NB4 (cell line): Measurements from ENCODE around the gene YBX3.

Source experiments
- DNase-seq: peaks from one replicate; pipeline ENCODE4 v3.0.0; 2010; ENCODE audit warnings: low read depth
- H3K4me3 ChIP-seq: one replicate; pipeline ENCODE4 v1.5.1; 2011; ENCODE audit warnings: mild to moderate bottlenecking, low read depth, low read length, moderate library complexity
- MYC ChIP-seq: IDR thresholded peaks from 2 replicates; pipeline ENCODE4 v1.6.1; 2011; ENCODE audit warnings: low read depth, low read length
- POLR2A ChIP-seq: IDR thresholded peaks from 2 replicates; pipeline ENCODE4 v1.6.1; 2011; ENCODE audit warnings: mild to moderate bottlenecking; ENCODE audit not compliant: insufficient read length; ENCODE audit errors: extremely low read depth
- TF ChIP-seq, protein P1 (sequence below): IDR thresholded peaks from one replicate; pipeline ENCODE4 v1.5.1; 2012; ENCODE audit warnings: low read depth, low read length
- TF ChIP-seq, protein P2 (sequence below): IDR thresholded peaks from 2 replicates; pipeline ENCODE4 v1.6.1; 2011; ENCODE audit warnings: low read depth, low read length

The YBX3 gene

DNA sequence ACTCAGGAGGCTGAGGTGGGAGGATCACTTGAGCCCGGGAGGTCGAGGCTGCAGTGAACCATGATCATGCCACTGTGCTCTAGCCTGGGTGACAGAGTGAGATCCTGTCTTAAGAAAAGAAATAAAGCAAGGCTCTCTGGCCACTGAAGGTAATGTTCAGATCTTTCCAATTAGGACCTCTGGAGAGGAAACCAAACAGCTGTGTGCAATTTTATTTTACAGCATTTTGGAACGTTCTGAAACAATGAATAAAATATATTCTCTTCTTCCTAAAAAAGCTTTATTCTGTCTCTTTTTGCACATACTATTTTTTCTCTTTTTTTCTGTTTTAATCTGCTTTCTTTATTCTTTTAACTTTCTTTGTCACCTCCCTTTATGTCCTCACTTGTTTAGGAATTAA is 5.0 kb upstream of the YBX3 start:
- TF ChIP-seq POLR2A = no peak
- TF ChIP-seq MYC = no peak
- TF ChIP-seq, protein P1, sequence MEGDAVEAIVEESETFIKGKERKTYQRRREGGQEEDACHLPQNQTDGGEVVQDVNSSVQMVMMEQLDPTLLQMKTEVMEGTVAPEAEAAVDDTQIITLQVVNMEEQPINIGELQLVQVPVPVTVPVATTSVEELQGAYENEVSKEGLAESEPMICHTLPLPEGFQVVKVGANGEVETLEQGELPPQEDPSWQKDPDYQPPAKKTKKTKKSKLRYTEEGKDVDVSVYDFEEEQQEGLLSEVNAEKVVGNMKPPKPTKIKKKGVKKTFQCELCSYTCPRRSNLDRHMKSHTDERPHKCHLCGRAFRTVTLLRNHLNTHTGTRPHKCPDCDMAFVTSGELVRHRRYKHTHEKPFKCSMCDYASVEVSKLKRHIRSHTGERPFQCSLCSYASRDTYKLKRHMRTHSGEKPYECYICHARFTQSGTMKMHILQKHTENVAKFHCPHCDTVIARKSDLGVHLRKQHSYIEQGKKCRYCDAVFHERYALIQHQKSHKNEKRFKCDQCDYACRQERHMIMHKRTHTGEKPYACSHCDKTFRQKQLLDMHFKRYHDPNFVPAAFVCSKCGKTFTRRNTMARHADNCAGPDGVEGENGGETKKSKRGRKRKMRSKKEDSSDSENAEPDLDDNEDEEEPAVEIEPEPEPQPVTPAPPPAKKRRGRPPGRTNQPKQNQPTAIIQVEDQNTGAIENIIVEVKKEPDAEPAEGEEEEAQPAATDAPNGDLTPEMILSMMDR = no peak
- TF ChIP-seq, protein P2, sequence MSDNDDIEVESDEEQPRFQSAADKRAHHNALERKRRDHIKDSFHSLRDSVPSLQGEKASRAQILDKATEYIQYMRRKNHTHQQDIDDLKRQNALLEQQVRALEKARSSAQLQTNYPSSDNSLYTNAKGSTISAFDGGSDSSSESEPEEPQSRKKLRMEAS = no peak

DNA sequence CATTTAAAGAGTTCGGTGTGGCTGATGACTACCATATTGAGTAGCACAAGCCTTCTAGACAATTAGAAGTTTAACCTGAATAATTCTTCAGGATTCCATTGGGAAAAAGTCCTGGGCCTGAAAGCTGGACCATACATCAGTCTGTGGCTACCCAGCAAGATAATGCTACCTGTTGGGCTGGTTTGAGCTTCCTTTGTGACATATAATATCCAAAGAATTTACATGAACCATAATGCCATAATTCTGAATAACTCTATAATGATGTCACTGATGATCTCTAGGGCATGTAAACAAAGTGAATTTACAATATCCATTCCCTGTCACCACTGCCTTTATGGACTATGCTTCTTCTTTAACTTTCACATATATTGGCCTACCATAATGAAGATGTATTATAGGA is 3.8 kb upstream of the YBX3 start:
- H3K4me3 ChIP-seq = no peak overlapping the region
- no peak for DNase-seq
- TF ChIP-seq, protein P2 = no peak
- TF ChIP-seq, protein P1 = no peak
- TF ChIP-seq MYC (no peak), POLR2A (no peak)

More for the DNA sequence above, 5.0 kb upstream of the YBX3 start:
- no peak for DNase-seq
- no peak overlapping the region for H3K4me3 ChIP-seq

DNA sequence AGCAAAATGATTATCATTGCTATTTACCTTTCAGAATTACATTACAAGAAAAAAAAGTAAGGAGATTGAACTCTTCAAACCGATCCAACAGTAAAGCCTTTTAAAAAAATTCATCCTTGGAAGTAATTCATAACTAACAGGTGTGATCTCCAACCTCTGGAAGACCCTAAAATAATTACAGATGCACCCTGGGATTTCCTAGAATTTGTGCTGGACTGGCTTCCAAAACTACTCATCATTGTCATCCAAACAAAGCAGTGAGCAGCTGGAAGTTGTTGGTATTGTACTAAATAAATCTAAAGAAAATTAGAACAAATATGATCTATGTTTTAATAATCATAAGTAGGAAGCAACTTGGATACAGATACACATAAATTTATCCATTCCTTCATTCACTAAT is 1.9 kb upstream of the YBX3 start:
- DNase-seq = no peak
- no peak overlapping the region for H3K4me3 ChIP-seq
- TF ChIP-seq POLR2A (no peak), MYC (no peak)
- TF ChIP-seq, protein P1 = no peak
- TF ChIP-seq, protein P2 = no peak

DNA sequence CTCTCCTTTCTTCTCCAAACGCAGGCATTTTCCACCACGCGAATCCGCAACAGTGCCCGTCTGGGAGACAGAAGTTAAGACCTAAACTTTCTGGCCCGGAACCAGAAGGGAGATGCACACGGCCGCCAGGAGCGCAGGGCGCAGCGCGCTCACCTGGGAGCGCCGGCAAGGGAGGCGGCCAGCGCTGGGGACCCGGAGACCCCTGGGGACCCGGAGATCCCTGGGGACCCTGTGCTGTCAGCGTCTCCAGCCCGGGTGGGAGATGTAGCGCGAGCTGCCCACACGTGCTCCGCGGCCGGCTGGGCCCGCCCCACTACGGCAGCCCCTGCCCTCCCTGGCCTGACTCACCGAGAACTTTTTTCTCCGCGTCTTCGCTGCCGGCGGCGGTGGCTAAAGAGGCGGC is 620 bp downstream of the YBX3 start:
- DNase-seq = peak; percentile 77
- TF ChIP-seq, protein P2 = peak; percentile 68
- TF ChIP-seq POLR2A (no peak), MYC (peak; percentile 77; the same call in 1 of the 2 replicates)

DNA sequence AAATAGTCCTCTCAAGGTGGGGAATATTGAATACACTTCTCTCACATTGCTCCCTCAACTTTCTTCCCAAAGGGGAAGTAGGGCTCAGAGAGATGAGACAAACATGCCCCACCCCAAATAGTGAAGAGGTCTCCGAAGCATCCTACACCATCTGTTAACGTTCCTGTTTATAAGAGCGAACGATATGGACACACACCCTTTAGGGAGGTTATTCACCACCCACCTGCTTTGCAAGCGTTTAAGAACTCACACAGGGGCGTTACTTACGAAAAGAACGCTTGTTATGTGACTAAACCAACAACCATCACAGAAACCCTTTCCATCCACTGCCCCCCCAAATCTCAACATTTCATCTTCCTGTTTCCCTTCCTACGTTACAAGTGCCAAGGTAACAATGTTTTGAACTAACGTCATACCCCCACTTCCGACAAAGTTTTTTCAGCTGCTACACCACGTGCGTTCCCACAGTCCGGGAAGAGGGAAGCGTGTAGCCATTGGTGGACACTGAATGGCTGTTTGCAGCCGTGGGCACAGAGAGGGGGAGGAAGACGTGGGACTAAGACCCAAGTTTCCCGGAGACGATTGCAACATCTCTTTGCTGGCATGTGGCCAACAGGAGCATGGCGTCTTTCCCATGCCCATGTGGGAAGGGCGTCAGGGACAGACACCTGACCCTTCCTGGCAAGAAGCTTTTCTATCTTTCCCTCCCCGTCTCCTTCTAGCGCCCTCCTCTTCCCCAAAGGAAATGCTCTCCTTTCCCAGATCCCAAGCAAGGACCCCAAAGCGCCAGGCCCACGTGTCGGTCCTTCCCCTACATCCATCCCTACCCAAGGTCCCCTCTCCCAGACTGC is 1.2 kb downstream of the YBX3 start:
- H3K4me3 ChIP-seq = peak overlapping the region; percentile 95
- peak; percentile 31 for TF ChIP-seq POLR2A
- TF ChIP-seq, protein P2 = peak; percentile 100
- peak; percentile 99 for TF ChIP-seq MYC
- TF ChIP-seq, protein P1 = no peak
- DNase-seq = peak; percentile 85

More for the DNA sequence above, 620 bp downstream of the YBX3 start:
- peak overlapping the region; percentile 95 for H3K4me3 ChIP-seq

DNA sequence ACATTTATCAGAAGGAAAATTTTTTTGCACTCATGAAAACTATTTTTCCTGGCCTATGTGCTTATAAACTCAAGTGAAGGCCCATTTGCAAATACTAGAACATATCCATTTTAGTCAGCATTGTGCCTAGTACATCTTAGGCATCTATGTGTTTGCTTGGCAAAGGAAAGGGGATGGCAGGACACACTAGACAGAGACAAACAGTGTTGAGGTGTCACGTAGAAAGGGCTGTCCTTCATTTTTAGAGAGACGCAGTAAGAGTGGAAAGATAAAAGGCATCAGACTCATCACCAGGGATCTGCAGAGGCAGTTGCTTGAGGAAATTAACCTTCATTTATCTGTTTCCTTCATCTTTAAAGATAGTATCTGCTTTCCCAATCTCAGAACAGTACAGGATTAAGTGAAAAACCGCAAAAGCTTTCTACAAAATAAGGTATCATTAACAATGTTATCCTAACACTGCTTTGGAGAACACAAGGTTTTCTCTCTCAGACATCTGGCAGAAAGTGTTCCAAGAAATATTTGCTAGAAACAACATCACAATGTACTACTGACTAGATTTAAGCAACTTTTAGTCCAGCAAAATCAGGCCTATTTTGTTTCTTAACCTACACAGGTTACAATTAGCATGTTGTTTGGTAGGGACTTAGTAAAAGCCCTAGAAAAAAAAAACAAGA is 2.0 kb downstream of the YBX3 start:
- H3K4me3 ChIP-seq = peak overlapping the region; percentile 95
- TF ChIP-seq, protein P2 = no peak
- TF ChIP-seq, protein P1 = no peak
- TF ChIP-seq MYC (no peak), POLR2A (no peak)
- peak; percentile 5 for DNase-seq
